Memory B cell (primary cell): ENCODE data around the gene SYCP3.

Source experiments
- ATAC-seq: fragments of 150-1000 bp; cut with Tn5 transposase; 2 replicates; pipeline ENCODE4 v1.10.0; 2021; ENCODE audit warnings: low read depth, mild to moderate bottlenecking, moderate library complexity
- DNase-seq, 2 donors: peaks; one replicate each; pipeline ENCODE4 v3.0.0; 2022; ENCODE audit warnings: low spot score in 2 of 2
- H3K27ac Mint-ChIP-seq: one replicate; pipeline ENCODE4 v1.8.0; 2022; ENCODE audit warnings: mild to moderate bottlenecking, moderate library complexity, mixed read lengths
- H3K27me3 Mint-ChIP-seq: one replicate; pipeline ENCODE4 v1.8.0; 2022; ENCODE audit warnings: mixed read lengths
- H3K36me3 Mint-ChIP-seq: one replicate; pipeline ENCODE4 v1.8.0; 2022; ENCODE audit warnings: mild to moderate bottlenecking, mixed read lengths
- H3K4me1 Mint-ChIP-seq: one replicate; pipeline ENCODE4 v1.8.0; 2022; ENCODE audit warnings: mixed read lengths
- H3K4me3 Mint-ChIP-seq: one replicate; pipeline ENCODE4 v1.8.0; 2022; ENCODE audit warnings: mild to moderate bottlenecking, moderate library complexity, mixed read lengths
- H3K9me3 Mint-ChIP-seq: one replicate; pipeline ENCODE4 v1.8.0; 2022; ENCODE audit warnings: mixed read lengths

Gene SYCP3

GRCh38 chr12:101772012-101772775, 32.9 kb upstream of the SYCP3 start:
- Mint-ChIP-seq H3K27me3 (no peaks in the 10 kb centered on the region), H3K4me3 (no peak overlapping the region), H3K9me3 (no peaks in the 10 kb centered on the region), H3K27ac (no peak overlapping the region), H3K4me1 (peaks cover 3% of the 10 kb centered on the region), H3K36me3 (peaks cover 13% of the 10 kb centered on the region)
- ATAC-seq = no peak
- DNase-seq = no peak

- no peak overlapping the region for H3K4me3 Mint-ChIP-seq
- DNase-seq (no peak), ATAC-seq (no peak)
- no peak overlapping the region for H3K27ac Mint-ChIP-seq
- H3K9me3 Mint-ChIP-seq = no peaks in the 10 kb centered on the region
- peaks cover 3% of the 10 kb centered on the region for H3K4me1 Mint-ChIP-seq
- H3K36me3 Mint-ChIP-seq = peaks cover 21% of the 10 kb centered on the region
- no peaks in the 10 kb centered on the region for H3K27me3 Mint-ChIP-seq
These were observed 30.6 kb upstream of the SYCP3 start for GRCh38 chr12:101769865-101770264.

GRCh38 chr12:101768781-101769180, 29.5 kb upstream of the SYCP3 start:
- H3K9me3 Mint-ChIP-seq = no peaks in the 10 kb centered on the region
- DNase-seq = no peak
- H3K4me1 Mint-ChIP-seq = peaks cover 3% of the 10 kb centered on the region
- no peaks in the 10 kb centered on the region for H3K27me3 Mint-ChIP-seq
- no peak for ATAC-seq
- H3K4me3 Mint-ChIP-seq = no peak overlapping the region
- peak overlapping the region; percentile 68 for H3K27ac Mint-ChIP-seq
- H3K36me3 Mint-ChIP-seq = peaks cover 21% of the 10 kb centered on the region

GRCh38 chr12:101767537-101767936, 28.3 kb upstream of the SYCP3 start:
- DNase-seq = no peak
- Mint-ChIP-seq H3K36me3 (peaks cover 18% of the 10 kb centered on the region), H3K27ac (no peak overlapping the region), H3K9me3 (no peaks in the 10 kb centered on the region), H3K4me1 (peaks cover 4% of the 10 kb centered on the region), H3K4me3 (no peak overlapping the region), H3K27me3 (no peaks in the 10 kb centered on the region)
- ATAC-seq = no peak

GRCh38 chr12:101764051-101764792, 25.0 kb upstream of the SYCP3 start:
- H3K9me3 Mint-ChIP-seq = no peaks in the 10 kb centered on the region
- H3K36me3 Mint-ChIP-seq = peaks cover 13% of the 10 kb centered on the region
- no peak for DNase-seq
- no peak overlapping the region for H3K4me3 Mint-ChIP-seq
- H3K27me3 Mint-ChIP-seq = no peaks in the 10 kb centered on the region
- peak overlapping the region; percentile 85 for H3K27ac Mint-ChIP-seq
- no peak for ATAC-seq
- H3K4me1 Mint-ChIP-seq = peaks cover 10% of the 10 kb centered on the region

GRCh38 chr12:101763246-101763931, 24.1 kb upstream of the SYCP3 start:
- peaks cover 12% of the 10 kb centered on the region for H3K36me3 Mint-ChIP-seq
- ATAC-seq = peak; percentile 48

GRCh38 chr12:101761781-101762180, 22.5 kb upstream of the SYCP3 start:
- Mint-ChIP-seq H3K4me3 (no peak overlapping the region), H3K27ac (no peak overlapping the region), H3K9me3 (no peaks in the 10 kb centered on the region), H3K4me1 (peaks cover 10% of the 10 kb centered on the region), H3K27me3 (no peaks in the 10 kb centered on the region), H3K36me3 (peaks cover 13% of the 10 kb centered on the region)
- DNase-seq (no peak), ATAC-seq (no peak)

More at GRCh38 chr12:101763246-101763931, 24.1 kb upstream of the SYCP3 start:
- Mint-ChIP-seq H3K4me3 (no peak overlapping the region), H3K4me1 (peaks cover 10% of the 10 kb centered on the region), H3K27me3 (no peaks in the 10 kb centered on the region), H3K27ac (peak overlapping the region; percentile 33), H3K9me3 (no peaks in the 10 kb centered on the region)
- no peak for DNase-seq

- Mint-ChIP-seq H3K27me3 (no peaks in the 10 kb centered on the region), H3K9me3 (no peaks in the 10 kb centered on the region), H3K4me1 (peaks cover 10% of the 10 kb centered on the region), H3K27ac (no peak overlapping the region), H3K4me3 (no peak overlapping the region), H3K36me3 (peaks cover 13% of the 10 kb centered on the region)
- DNase-seq (no peak), ATAC-seq (no peak)
These were observed 22.1 kb upstream of the SYCP3 start for GRCh38 chr12:101761350-101761749.

- H3K27ac Mint-ChIP-seq = no peak overlapping the region
- H3K4me3 Mint-ChIP-seq = no peak overlapping the region
- ATAC-seq = peak; percentile 81
- no peaks in the 10 kb centered on the region for H3K27me3 Mint-ChIP-seq
- H3K4me1 Mint-ChIP-seq = peaks cover 10% of the 10 kb centered on the region
- H3K36me3 Mint-ChIP-seq = peaks cover 7% of the 10 kb centered on the region
- DNase-seq = peak in 1 of 2 donors; percentile 31
- no peaks in the 10 kb centered on the region for H3K9me3 Mint-ChIP-seq
These were observed 20.3 kb upstream of the SYCP3 start for GRCh38 chr12:101759396-101760047.

- H3K9me3 Mint-ChIP-seq = no peaks in the 10 kb centered on the region
- H3K27me3 Mint-ChIP-seq = no peaks in the 10 kb centered on the region
- H3K4me1 Mint-ChIP-seq = peaks cover 20% of the 10 kb centered on the region
- ATAC-seq (no peak), DNase-seq (no peak)
- H3K36me3 Mint-ChIP-seq = peaks cover 37% of the 10 kb centered on the region
- peak overlapping the region; percentile 35 for H3K27ac Mint-ChIP-seq
- H3K4me3 Mint-ChIP-seq = no peak overlapping the region
These were observed 10.9 kb upstream of the SYCP3 start for GRCh38 chr12:101750152-101750551.

- H3K9me3 Mint-ChIP-seq = no peaks in the 10 kb centered on the region
- ATAC-seq = no peak
- peaks cover 37% of the 10 kb centered on the region for H3K36me3 Mint-ChIP-seq
- no peaks in the 10 kb centered on the region for H3K27me3 Mint-ChIP-seq
- DNase-seq = no peak
- H3K4me1 Mint-ChIP-seq = peaks cover 23% of the 10 kb centered on the region
- peak overlapping the region; percentile 35 for H3K27ac Mint-ChIP-seq
- H3K4me3 Mint-ChIP-seq = no peak overlapping the region
These were observed 10.4 kb upstream of the SYCP3 start for GRCh38 chr12:101749657-101750056.

GRCh38 chr12:101748907-101749306, 9.6 kb upstream of the SYCP3 start:
- Mint-ChIP-seq H3K9me3 (no peaks in the 10 kb centered on the region), H3K36me3 (peaks cover 37% of the 10 kb centered on the region), H3K4me1 (peaks cover 27% of the 10 kb centered on the region), H3K27me3 (no peaks in the 10 kb centered on the region), H3K27ac (peak overlapping the region; percentile 83), H3K4me3 (no peak overlapping the region)
- ATAC-seq (no peak), DNase-seq (no peak)

- no peak overlapping the region for H3K4me3 Mint-ChIP-seq
- peaks cover 34% of the 10 kb centered on the region for H3K4me1 Mint-ChIP-seq
- H3K9me3 Mint-ChIP-seq = no peaks in the 10 kb centered on the region
- peak overlapping the region; percentile 83 for H3K27ac Mint-ChIP-seq
- H3K36me3 Mint-ChIP-seq = peaks cover 32% of the 10 kb centered on the region
- ATAC-seq (no peak), DNase-seq (no peak)
- H3K27me3 Mint-ChIP-seq = no peaks in the 10 kb centered on the region
These were observed 8.4 kb upstream of the SYCP3 start for GRCh38 chr12:101747697-101748096.

GRCh38 chr12:101746661-101747060, 7.4 kb upstream of the SYCP3 start:
- ATAC-seq (no peak), DNase-seq (no peak)
- no peak overlapping the region for H3K4me3 Mint-ChIP-seq
- H3K27me3 Mint-ChIP-seq = no peaks in the 10 kb centered on the region
- H3K4me1 Mint-ChIP-seq = peaks cover 41% of the 10 kb centered on the region
- H3K9me3 Mint-ChIP-seq = no peaks in the 10 kb centered on the region
- peaks cover 30% of the 10 kb centered on the region for H3K36me3 Mint-ChIP-seq
- H3K27ac Mint-ChIP-seq = peak overlapping the region; percentile 83
